GM12878 (cell line): ENCODE data around the gene ADM. TPM values are rescaled to one million over a fixed set of nuclear protein-coding genes. Genes with fewer than 3 reads are reported as not detected.

Source experiments
- ATAC-seq: fragments of 200-7000 bp; cut with Tn5 transposase; 3 replicates; pipeline ENCODE4 v1.9.1; 2020; ENCODE audit warnings: mild to moderate bottlenecking, moderate library complexity
- BruUV-seq: library from RNA; stranded (reverse); fragments of 400-500 nt; replicated peaks from 2 replicates; lab custom pipeline; 2021; lab: Mats Ljungman, UMichigan
- CTCF ChIA-PET: fragments of 300-600 bp; sonication (Branson Sonifier 250); formaldehyde crosslinking; extraction: SDS; loops from one replicate; lab custom pipeline; 2021; ENCODE audit warnings: inconsistent platforms; lab: Yijun Ruan, JAX
- POLR2A ChIA-PET: fragments of 350-600 bp; formaldehyde crosslinking; extraction: SDS; loops from one replicate; lab custom pipeline; 2021; ENCODE audit warnings: inconsistent platforms; lab: Charles Lee
- RAD21 ChIA-PET: fragments of 300-600 bp; sonication (Branson Sonifier 250); formaldehyde crosslinking; loops from one replicate; lab custom pipeline; 2023; ENCODE audit warnings: antibody characterized with exemption; ENCODE audit not compliant: unreplicated experiment; lab: Charles Lee
- SMC1A ChIA-PET: fragments of 300-600 bp; sonication (Branson Sonifier 250); formaldehyde crosslinking; loops from one replicate; lab custom pipeline; 2023; ENCODE audit not compliant: unreplicated experiment, uncharacterized antibody; lab: Charles Lee
- DNase-seq: peaks from one replicate; pipeline ENCODE4 v3.0.0-alpha.2; 2011; ENCODE audit warnings: low read depth, low spot score
- FAIRE-seq: peaks from 3 replicates; lab custom pipeline; 2011; peaks lifted over from hg19 to GRCh38; lab: Jason Lieb, UNC
- H2AFZ ChIP-seq: 2 replicates; pipeline ENCODE4 v1.6.0; 2011; ENCODE audit warnings: low read depth, low read length, control low read depth; ENCODE audit not compliant: control insufficient read depth
- H3K27ac ChIP-seq: 2 replicates; pipeline ENCODE4 v1.5.1; 2011; ENCODE audit warnings: control low read depth; ENCODE audit not compliant: control insufficient read depth, insufficient read depth
- H3K27me3 ChIP-seq, 2 experiments: replicated peaks in 1 of 2; 2 replicates each; pipeline versions ENCODE4 v1.6.0 to v1.6.1; 2011; ENCODE audit warnings: low read length in 1 of 2; ENCODE audit not compliant: control insufficient read depth in 2 of 2, insufficient read depth in 2 of 2
- H3K36me3 ChIP-seq, 2 experiments: 2 replicates each; pipeline ENCODE4 v1.5.1; 2011; ENCODE audit warnings: low read length in 1 of 2; ENCODE audit not compliant: control insufficient read depth in 2 of 2, insufficient read depth in 2 of 2
- H3K4me1 ChIP-seq: 2 replicates; pipeline ENCODE4 v1.6.1; 2011; ENCODE audit warnings: mild to moderate bottlenecking, low read length, moderate library complexity, mixed read lengths; ENCODE audit not compliant: control insufficient read depth, insufficient read depth
- H3K4me2 ChIP-seq: 2 replicates; pipeline ENCODE4 v1.6.0; 2011; ENCODE audit warnings: control low read depth; ENCODE audit not compliant: control insufficient read depth, insufficient read depth
- H3K4me3 ChIP-seq: fragments of 200-600 bp; sonication (generic); 2 replicates; pipeline ENCODE4 v1.5.1; 2016
- H3K79me2 ChIP-seq: 2 replicates; pipeline ENCODE4 v1.6.0; 2011; ENCODE audit warnings: low read length; ENCODE audit not compliant: control insufficient read depth, insufficient read depth
- H3K9ac ChIP-seq: 2 replicates; pipeline ENCODE4 v1.8.0; 2011; ENCODE audit warnings: low read length, control low read depth, mixed read lengths; ENCODE audit not compliant: control insufficient read depth, insufficient read depth
- H3K9me3 ChIP-seq: replicated peaks from 3 replicates; pipeline ENCODE4 v1.5.1; 2011; ENCODE audit warnings: mild to moderate bottlenecking, low read length; ENCODE audit not compliant: control insufficient read depth, insufficient read depth
- H4K20me1 ChIP-seq: 2 replicates; pipeline ENCODE4 v1.6.0; 2011; ENCODE audit not compliant: control insufficient read depth, insufficient read depth
- ASH2L ChIP-seq: fragments of 300-600, 200-600 bp; sonication (generic); IDR thresholded peaks from 2 replicates; pipeline ENCODE4 v1.6.1; 2017; ENCODE audit warnings: low read depth, mild to moderate bottlenecking, borderline replicate concordance
- IRF4 ChIP-seq: IDR thresholded peaks from 2 replicates; pipeline ENCODE4 v1.6.1; 2011; ENCODE audit warnings: low read depth, low read length
- RUNX3 ChIP-seq: IDR thresholded peaks from 2 replicates; pipeline ENCODE4 v1.6.1; 2012; ENCODE audit warnings: low read length, inconsistent platforms
- WGBS: methylation state at CpG from one replicate; pipeline ENCODE4 v1.1.6; 2016; ENCODE audit warnings: low lambda C conversion rate; ENCODE audit not compliant: insufficient replicate concordance, insufficient coverage; ENCODE audit errors: missing lambda C conversion rate; 5-methylcytosine and 5-hydroxymethylcytosine counted together
- in situ Hi-C: fragments of 300-500 bp; cut with MboI; formaldehyde crosslinking; loops from 9 replicates; pipeline ENCODE4 v1.14.3; 2018; ENCODE audit warnings: mixed read lengths
- intact Hi-C: fragments of 100-400 bp; cut with micrococcal nuclease; formaldehyde crosslinking; loops from one replicate; pipeline ENCODE4 v1.14.2; 2022; ENCODE audit not compliant: unreplicated experiment
- polyA plus RNA-seq, 11 experiments: library from polyadenylated mRNA; depleted of rRNA in 4 of 11; unstranded in 6 of 11; stranded (reverse) in 5 of 11; fragments of >200 nt; fragmentation: Nextera tagmentation in 4 of 11; fragmentation: Illumina TruSeq in 1 of 11; extraction: Ambion mirVana in 4 of 11; extraction: Trizol in 1 of 11; gene quantifications; 1 replicate in 1 of 11; 2 replicates in 10 of 11; pipeline versions ENCODE4 v1.2.1 to v1.2.3, GENCODE V29; 2011 to 2016; ENCODE audit warnings: inconsistent platforms in 2 of 11, missing spikeins in 2 of 11, low read depth in 1 of 11
- total RNA-seq, 4 experiments: library from RNA; depleted of rRNA in 3 of 4; stranded (reverse); fragments of >200 nt in 3 of 4; fragmentation: Illumina TruSeq in 1 of 4; extraction: Trizol in 1 of 4; gene quantifications; 2 replicates each; pipeline versions ENCODE4 v1.2.1 to v1.2.3, GENCODE V29; 2013 to 2021
- TF ChIP-seq, protein P1 (sequence below): IDR thresholded peaks from 2 replicates; pipeline ENCODE4 v1.6.1; 2011; ENCODE audit warnings: low read depth, mild to moderate bottlenecking, low read length, moderate library complexity, borderline replicate concordance; ENCODE audit errors: extremely low read depth

ADM gene
- total and polyA plus RNA-seq, 10 of the 15 experiments (the other 5 are each of a cell fraction or from before 2014, with no cell fraction given), result 0.11 to 4.2 (median 0.21) TPM; not detected in 7

DNA sequence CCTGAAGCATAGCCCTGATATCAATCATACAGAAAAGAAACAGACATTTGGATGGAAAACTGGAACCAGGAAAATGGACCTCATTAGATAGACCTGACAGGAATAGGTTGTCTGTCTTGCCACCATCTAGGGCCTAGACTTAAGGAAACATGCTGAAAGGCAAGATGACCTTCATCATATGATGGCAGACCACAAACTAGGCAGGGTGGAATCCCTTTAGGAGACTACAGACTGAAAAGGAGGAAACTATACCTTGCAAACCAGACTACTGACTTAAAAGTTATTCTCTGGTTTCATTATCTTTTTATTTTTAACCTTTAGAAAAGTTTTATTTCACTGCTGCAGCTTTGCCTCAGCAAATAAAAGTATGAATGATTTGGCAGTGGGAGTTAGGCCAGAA is 31.1 kb upstream of the ADM start:
- POLR2A ChIA-PET, result no interaction called here
- no peak overlapping the region for H3K4me2 ChIP-seq
- no peak overlapping the region for H3K9ac ChIP-seq
- TF ChIP-seq RUNX3, result 0 out of 2 replicates have a peak, but pooled peaks have one; percentile 6
- TF ChIP-seq, protein P1, sequence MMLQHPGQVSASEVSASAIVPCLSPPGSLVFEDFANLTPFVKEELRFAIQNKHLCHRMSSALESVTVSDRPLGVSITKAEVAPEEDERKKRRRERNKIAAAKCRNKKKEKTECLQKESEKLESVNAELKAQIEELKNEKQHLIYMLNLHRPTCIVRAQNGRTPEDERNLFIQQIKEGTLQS, result no peak
- TF ChIP-seq ASH2L, result no peak
- FAIRE-seq (no peak), DNase-seq (no peak), ATAC-seq (no peak)
- H4K20me1 ChIP-seq, result no peaks in the 10 kb centered on the region
- no peaks in the 10 kb centered on the region for H3K79me2 ChIP-seq
- intact Hi-C loops, result no loop called here
- RAD21 ChIA-PET, result no interaction called here
- H3K9me3 ChIP-seq, result no peaks in the 10 kb centered on the region
- no peaks in the 10 kb centered on the region for H3K36me3 ChIP-seq
- CTCF ChIA-PET, result no interaction called here
- in situ Hi-C loops, result no loop called here
- no peaks in the 10 kb centered on the region for H3K27me3 ChIP-seq
- no peak overlapping the region for H2AFZ ChIP-seq
- no peaks in the 10 kb centered on the region for H3K4me1 ChIP-seq
- SMC1A ChIA-PET, result no interaction called here
- no peak overlapping the region for H3K27ac ChIP-seq
- BruUV-seq, result no TSS peak
- H3K4me3 ChIP-seq, result no peak overlapping the region

DNA sequence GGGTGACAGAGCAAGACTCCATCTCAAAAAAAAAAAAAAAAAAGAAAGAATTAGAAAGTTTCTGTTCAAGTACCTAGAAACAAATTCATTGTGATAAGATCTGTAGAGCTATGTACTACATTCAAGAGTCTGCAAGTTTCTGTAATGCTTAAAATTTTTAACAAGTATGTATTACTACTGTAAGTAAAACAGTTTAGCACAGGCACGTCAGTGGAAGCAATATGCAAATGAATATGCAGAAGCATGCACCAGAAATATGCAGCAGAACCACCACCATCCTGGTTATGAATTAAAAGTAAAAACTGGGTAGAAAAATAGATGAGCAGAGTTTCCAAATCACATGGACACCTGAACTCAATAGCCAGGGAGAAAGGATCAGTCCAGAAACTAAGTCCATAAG is 30.1 kb upstream of the ADM start:
- TF ChIP-seq IRF4, result no peak
- Histone ChIP-seq H3K36me3 (no peaks in the 10 kb centered on the region), H3K79me2 (no peaks in the 10 kb centered on the region), H3K27ac (no peak overlapping the region), H3K27me3 (no peaks in the 10 kb centered on the region), H3K9ac (no peak overlapping the region), H4K20me1 (no peaks in the 10 kb centered on the region), H2AFZ (no peak overlapping the region), H3K4me1 (no peaks in the 10 kb centered on the region), H3K4me2 (no peak overlapping the region), H3K4me3 (no peak overlapping the region), H3K9me3 (no peaks in the 10 kb centered on the region)
- intact Hi-C loops, result no loop called here
- no peak for FAIRE-seq
- no TSS peak for BruUV-seq
- DNase-seq, result no peak
- in situ Hi-C loops, result no loop called here
- CTCF ChIA-PET, result no interaction called here
- SMC1A ChIA-PET, result no interaction called here
- WGBS, result 0% methylated on average over 1 of the region's 1 CpG
- POLR2A ChIA-PET, result interaction anchor here (0.7 kb wide), 1 partner anchor 52 kb away, joined by 3 read pairs; no protein-coding TSS in a partner anchor
- RAD21 ChIA-PET, result no interaction called here
- no peak for ATAC-seq
